ENCODE data around the gene HOXA1.

DNA sequence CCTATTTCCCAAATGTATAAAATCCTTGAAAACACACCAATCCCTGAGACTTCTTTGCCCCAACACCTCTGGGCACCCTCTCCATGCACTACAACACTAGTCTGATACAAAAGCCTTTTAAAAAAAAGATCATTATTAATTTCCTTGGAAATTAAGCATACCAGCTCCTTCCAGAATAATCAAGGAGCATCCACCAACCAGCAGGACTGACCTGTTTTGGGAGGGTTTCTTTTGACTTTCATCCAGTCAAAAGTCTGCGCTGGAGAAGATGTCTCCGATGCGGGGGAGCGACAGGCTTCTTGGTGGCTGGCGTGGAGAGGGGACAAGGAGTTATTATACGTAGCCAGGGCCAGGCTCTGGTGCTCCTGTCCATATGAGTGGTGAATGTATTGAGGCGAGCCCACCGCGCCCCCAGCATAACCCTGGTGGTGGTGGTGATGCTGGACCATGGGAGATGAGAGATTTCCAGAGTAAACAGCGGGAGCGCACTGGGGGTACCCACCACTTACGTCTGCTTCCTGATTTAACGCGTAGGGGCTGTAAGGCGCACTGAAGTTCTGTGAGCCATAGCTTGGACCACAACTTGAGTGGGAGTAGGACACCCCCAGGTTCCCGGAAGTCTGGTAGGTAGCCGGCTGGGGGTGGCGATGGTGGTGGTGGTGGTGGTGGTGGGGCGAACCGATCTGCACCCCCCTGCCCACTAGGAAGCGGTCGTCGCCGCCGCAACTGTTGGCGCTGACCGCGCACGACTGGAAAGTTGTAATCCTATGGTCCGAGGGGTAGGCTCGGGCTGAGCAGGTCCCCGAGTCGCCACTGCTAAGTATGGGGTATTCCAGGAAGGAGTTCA is 527 bp downstream of the HOXA1 start:
- no peak for TF ChIP-seq POLR2A (IDR thresholded peaks at IDR 0.05; ENCODE audit: low read length)
- no peak for TF ChIP-seq GATA1 (IDR thresholded peaks at IDR 0.05; ENCODE audit: low read depth, low read length)

Data from erythroblast (primary cell).